ENCODE data around the gene C19orf73. TPM values are rescaled to one million over a fixed set of nuclear protein-coding genes. Genes with fewer than 3 reads are reported as not detected.
"Not testable (repeated sequence)": the region's sequence is repeated elsewhere in the genome, so short reads cannot be mapped to it uniquely, and the experiment has no call there.

The C19orf73 gene
- total RNA-seq, 1 donor from 2014 or later: 4.6 TPM

DNA sequence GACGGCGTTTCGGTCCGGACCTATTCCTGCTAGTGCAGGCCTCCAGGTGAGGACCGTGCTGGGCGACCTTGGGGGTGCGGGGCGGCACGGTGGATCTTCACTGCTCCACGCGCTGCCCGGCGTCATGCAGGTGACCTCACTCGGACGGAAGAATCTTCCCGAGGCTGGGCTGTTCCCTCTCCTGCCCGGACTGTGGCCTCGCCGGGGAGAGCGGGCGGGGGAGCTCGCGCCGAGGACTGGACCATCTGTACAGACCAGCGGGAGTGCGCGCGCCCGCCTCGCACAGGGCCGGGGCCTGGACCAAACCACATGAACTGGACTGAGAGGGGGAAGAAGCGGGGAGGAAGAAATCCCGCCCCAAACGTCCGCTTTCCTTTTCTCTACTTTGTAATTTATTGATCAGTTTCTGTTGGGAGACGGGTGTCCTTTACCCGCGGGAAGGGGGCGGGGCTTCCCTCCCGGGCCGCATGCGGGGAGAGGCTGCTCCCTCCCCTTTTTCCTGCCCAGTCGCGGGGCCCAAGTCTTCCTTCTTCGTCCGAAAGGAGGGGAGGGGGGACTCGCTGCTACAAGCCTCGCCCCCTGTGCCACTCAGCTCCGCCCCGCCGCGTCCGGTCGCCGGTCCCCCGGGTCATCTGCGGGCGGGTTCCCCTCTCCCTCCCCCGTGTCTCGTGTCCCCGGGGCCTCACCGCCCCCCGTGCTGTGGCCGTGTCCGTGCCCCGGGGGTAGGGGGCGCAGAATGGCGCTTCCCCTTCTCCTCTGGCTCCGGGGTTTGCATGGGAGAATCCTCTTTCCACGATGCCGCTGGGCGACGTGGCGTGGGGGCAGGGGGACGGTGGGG is 31.4 kb upstream of the C19orf73 start:
- peak overlapping the region; percentile 59 for H3K4me3 ChIP-seq (ENCODE audit: low read depth, low read length)
- no peak for DNase-seq (ENCODE audit: low read depth)
- TF ChIP-seq, protein P1, sequence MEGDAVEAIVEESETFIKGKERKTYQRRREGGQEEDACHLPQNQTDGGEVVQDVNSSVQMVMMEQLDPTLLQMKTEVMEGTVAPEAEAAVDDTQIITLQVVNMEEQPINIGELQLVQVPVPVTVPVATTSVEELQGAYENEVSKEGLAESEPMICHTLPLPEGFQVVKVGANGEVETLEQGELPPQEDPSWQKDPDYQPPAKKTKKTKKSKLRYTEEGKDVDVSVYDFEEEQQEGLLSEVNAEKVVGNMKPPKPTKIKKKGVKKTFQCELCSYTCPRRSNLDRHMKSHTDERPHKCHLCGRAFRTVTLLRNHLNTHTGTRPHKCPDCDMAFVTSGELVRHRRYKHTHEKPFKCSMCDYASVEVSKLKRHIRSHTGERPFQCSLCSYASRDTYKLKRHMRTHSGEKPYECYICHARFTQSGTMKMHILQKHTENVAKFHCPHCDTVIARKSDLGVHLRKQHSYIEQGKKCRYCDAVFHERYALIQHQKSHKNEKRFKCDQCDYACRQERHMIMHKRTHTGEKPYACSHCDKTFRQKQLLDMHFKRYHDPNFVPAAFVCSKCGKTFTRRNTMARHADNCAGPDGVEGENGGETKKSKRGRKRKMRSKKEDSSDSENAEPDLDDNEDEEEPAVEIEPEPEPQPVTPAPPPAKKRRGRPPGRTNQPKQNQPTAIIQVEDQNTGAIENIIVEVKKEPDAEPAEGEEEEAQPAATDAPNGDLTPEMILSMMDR (IDR thresholded peaks at IDR 0.05; ENCODE audit: insufficient read depth, low read length, poor library complexity, severe bottlenecking): no peak
- no peaks in the 10 kb centered on the region for H3K36me3 ChIP-seq (ENCODE audit: control insufficient read depth, insufficient read depth, low read length)
- peaks cover 29% of the 10 kb centered on the region for H3K27me3 ChIP-seq (ENCODE audit: control insufficient read depth, insufficient read depth, low read length)

DNA sequence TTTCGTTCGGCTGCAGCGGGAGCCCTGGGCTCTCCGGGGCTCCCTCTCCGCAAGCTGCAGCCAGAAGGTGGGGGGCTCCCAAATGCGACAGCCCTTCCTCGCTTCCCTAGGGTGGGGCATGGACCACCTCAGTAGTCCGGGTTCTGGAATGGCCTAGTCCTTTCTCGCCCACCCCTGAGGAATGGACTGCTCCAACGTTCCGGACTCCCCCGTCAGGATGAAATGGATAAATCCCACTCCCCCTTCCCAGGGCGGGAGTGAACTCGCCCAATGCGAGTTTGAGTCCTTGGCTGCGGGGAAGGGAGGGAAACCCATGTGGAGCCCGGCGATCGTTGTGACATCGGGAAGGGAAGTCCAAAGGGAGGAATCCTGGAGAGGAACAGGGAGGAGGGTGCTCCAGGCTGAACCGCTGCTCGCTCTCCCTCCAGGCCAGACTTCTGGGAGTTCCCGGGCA is 30.7 kb upstream of the C19orf73 start:
- H3K27me3 ChIP-seq (ENCODE audit: control insufficient read depth, insufficient read depth, low read length): peaks cover 24% of the 10 kb centered on the region
- DNase-seq (ENCODE audit: low read depth): no peak
- peak overlapping the region; percentile 59 for H3K4me3 ChIP-seq (ENCODE audit: low read depth, low read length)
- TF ChIP-seq, protein P1 (IDR thresholded peaks at IDR 0.05; ENCODE audit: insufficient read depth, low read length, poor library complexity, severe bottlenecking): no peak
- H3K36me3 ChIP-seq (ENCODE audit: control insufficient read depth, insufficient read depth, low read length): no peaks in the 10 kb centered on the region

DNA sequence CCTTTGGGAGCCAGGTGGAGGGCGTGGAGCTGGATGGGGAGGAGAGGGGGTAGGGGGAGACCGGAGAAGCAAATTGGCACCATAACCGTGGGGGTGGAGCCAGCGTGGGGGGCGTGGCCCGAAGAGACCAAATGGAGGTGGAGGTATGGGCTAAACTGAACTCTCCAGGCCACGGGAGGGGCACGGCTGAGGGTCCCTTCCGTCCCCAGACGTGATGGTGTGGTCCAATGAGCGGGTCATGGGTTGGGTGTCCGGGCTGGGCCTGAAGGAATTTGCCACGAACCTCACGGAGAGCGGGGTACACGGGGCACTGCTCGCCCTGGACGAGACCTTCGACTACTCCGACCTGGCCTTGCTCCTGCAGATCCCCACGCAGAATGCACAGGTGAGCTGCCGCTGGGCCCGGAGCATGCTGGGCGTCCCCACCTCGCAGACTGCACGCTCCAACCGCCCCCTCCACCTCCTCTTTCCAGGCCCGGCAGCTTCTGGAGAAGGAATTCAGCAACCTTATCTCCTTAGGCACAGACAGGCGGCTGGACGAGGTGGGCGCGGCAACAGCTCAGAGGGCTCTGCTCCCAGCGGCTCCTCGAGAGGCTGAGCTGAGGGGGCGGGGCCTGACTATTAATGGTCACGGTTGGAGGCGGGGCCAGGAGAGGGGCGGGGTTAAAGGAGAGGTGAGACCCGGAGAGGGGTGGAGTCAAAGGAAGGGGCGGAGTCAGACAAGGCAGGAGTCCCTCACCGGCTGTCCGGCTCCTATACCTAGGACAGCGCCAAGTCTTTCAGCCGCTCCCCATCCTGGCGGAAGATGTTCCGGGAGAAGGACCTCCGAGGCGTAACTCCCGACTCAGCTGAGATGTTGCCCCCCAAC is 30.1 kb upstream of the C19orf73 start:
- Histone ChIP-seq H3K4me3 (ENCODE audit: low read depth, low read length) (peak overlapping the region; percentile 59), H3K36me3 (ENCODE audit: control insufficient read depth, insufficient read depth, low read length) (no peaks in the 10 kb centered on the region), H3K27me3 (ENCODE audit: control insufficient read depth, insufficient read depth, low read length) (peaks cover 23% of the 10 kb centered on the region)
- TF ChIP-seq, protein P1 (IDR thresholded peaks at IDR 0.05; ENCODE audit: insufficient read depth, low read length, poor library complexity, severe bottlenecking): no peak
- DNase-seq (ENCODE audit: low read depth): peak; percentile 74

DNA sequence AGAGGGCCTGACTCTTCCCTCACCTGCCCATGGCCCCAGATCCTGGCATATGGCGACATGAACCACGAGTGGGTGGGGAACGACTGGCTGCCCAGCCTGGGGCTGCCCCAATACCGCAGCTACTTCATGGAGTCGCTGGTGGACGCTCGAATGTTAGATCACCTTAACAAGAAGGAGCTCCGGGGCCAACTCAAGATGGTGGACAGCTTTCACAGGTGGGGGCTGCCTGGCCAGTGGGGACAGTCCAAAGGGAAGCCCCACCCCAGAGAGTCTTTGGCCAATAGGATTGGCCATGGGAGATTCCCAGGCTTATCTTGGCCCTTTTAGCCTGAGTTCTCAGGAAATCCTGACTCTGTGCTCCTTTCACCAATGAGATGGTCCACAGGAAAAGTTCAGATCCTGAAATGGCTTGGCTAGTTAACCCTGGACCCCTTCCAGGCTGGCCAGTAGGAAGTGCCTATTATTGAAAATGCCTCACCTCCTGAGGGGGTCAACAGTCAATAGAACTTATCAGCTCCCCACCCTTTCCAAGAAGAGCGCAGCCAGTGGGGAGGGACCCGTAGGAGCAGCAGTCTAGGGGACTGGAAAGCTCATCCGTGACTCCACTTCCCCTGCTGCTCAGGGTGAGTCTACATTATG is 29.2 kb upstream of the C19orf73 start:
- Histone ChIP-seq H3K36me3 (ENCODE audit: control insufficient read depth, insufficient read depth, low read length) (no peaks in the 10 kb centered on the region), H3K4me3 (ENCODE audit: low read depth, low read length) (no peak overlapping the region), H3K27me3 (ENCODE audit: control insufficient read depth, insufficient read depth, low read length) (peaks cover 23% of the 10 kb centered on the region)
- TF ChIP-seq, protein P1 (IDR thresholded peaks at IDR 0.05; ENCODE audit: insufficient read depth, low read length, poor library complexity, severe bottlenecking): no peak
- DNase-seq (ENCODE audit: low read depth): no peak

DNA sequence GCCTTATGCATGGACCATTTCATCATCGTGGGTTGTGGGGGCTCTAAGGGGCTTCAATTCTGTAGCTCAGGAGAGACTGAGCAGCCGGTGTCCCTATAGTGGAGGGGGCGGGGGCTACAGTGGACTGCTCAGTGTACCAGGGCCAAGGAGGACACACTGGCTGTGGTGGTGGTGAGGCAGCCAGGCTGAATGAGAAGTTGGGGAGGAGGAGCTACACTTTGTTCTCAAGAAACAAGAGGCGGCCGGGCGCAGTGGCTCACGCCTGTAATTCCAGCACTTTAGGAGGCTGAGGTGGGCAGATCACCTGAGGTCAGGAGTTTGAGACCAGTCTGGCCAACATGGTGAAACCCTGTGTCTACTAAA is 27.4 kb upstream of the C19orf73 start:
- H3K4me3 ChIP-seq (ENCODE audit: low read depth, low read length); H3K36me3 ChIP-seq (ENCODE audit: control insufficient read depth, insufficient read depth, low read length); DNase-seq (ENCODE audit: low read depth): not testable (repeated sequence)

More for the DNA sequence above, 27.4 kb upstream of the C19orf73 start:
- H3K27me3 ChIP-seq (ENCODE audit: control insufficient read depth, insufficient read depth, low read length): peaks cover 21% of the 10 kb centered on the region

Data from kidney epithelial cell (primary cell).